GM20431 (cell line): Measurements from ENCODE around the gene HSD17B13.
"Not testable (repeated sequence)": the region's sequence is repeated elsewhere in the genome, so short reads cannot be mapped to it uniquely, and the experiment has no call there.

Experiments
- in situ Hi-C: fragments of 300-500 bp; cut with MseI, MboI; formaldehyde crosslinking; loops from one replicate; pipeline ENCODE4 v1.15.0; 2020; ENCODE audit warnings: low sequenced_read_pairs; ENCODE audit not compliant: unreplicated experiment

Gene HSD17B13, protein sequence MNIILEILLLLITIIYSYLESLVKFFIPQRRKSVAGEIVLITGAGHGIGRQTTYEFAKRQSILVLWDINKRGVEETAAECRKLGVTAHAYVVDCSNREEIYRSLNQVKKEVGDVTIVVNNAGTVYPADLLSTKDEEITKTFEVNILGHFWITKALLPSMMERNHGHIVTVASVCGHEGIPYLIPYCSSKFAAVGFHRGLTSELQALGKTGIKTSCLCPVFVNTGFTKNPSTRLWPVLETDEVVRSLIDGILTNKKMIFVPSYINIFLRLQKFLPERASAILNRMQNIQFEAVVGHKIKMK

GRCh38 chr4:87322754-87323153 lies at the start of gene HSD17B13:
Gene HSD17B13 (minus strand): TSS chr4:87322882. CDS start chr4:87322841, 41 bp downstream.
- in situ Hi-C loops: no loop called here

- in situ Hi-C loops: loop anchor here (25.0 kb wide), 1 partner anchor 92 kb away; no protein-coding TSS in a partner anchor
Measured at GRCh38 chr4:87370068-87370467, 47.4 kb upstream of the HSD17B13 start.

GRCh38 chr4:87366521-87367162 lies 44.0 kb upstream of the HSD17B13 start:
- in situ Hi-C loops: loop anchor here (25.0 kb wide), 1 partner anchor 96 kb away; no protein-coding TSS in a partner anchor

DNA sequence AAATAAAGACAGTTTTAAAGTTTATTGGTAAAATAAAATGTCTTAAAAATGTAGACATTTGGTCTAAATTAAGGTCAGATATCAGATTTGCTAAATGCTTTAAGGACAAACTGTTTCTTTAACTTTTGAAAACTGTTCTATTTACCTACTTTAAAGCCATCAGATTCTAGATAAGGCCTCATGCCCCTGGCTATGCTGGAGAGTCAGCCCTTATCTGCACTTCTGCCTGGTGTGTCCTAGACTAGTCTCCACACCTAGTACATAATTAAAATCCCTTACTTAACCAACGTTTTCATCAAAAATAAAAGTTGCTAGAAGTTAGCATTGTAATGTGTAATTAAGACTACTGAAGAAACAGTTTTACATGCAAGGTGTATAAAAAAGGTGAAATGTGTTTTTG lies 42.7 kb upstream of the HSD17B13 start:
- in situ Hi-C loops: loop anchor here (25.0 kb wide), 1 partner anchor 97 kb away; no protein-coding TSS in a partner anchor

- in situ Hi-C loops: loop anchor here (25.0 kb wide), 1 partner anchor 99 kb away; no protein-coding TSS in a partner anchor
Measured at GRCh38 chr4:87363552-87363951, 40.9 kb upstream of the HSD17B13 start.

- in situ Hi-C loops: loop anchor here (25.0 kb wide), 1 partner anchor 102 kb away; no protein-coding TSS in a partner anchor
Measured at GRCh38 chr4:87360338-87360935, 37.8 kb upstream of the HSD17B13 start.

GRCh38 chr4:87359258-87359657 lies 36.6 kb upstream of the HSD17B13 start:
- in situ Hi-C loops: loop anchor here (25.0 kb wide), 1 partner anchor 103 kb away; no protein-coding TSS in a partner anchor

GRCh38 chr4:87356832-87357526 lies 34.3 kb upstream of the HSD17B13 start:
- in situ Hi-C loops: loop anchor here (25.0 kb wide), 1 partner anchor 105 kb away; no protein-coding TSS in a partner anchor

- in situ Hi-C loops: loop anchor here (25.0 kb wide), 1 partner anchor 108 kb away; no protein-coding TSS in a partner anchor
Measured at GRCh38 chr4:87354168-87355102, 31.8 kb upstream of the HSD17B13 start.

DNA sequence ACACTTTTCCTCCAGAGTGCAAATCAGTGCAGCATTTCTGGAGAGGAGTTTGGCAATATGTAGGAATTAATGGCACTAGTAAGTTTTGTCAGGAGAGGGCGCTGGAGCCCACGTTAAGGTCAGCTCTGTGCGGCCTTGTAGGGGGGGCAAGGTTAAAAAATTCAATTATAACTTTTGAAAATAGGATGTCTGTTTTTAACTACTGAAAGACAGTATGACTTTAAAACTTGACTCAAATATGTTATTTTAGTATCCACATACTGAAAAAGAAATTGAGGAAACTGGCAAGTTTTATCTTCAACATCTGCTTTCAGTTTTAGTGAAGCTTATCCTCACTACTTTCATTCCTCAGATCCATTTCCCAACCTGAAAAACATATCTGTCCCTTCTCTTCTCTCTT lies 30.9 kb upstream of the HSD17B13 start:
- in situ Hi-C loops: loop anchor here (25.0 kb wide), 1 partner anchor 109 kb away; no protein-coding TSS in a partner anchor

GRCh38 chr4:87345139-87345538 lies 22.5 kb upstream of the HSD17B13 start:
- in situ Hi-C loops: no loop called here

- in situ Hi-C loops: no loop called here
Measured at GRCh38 chr4:87342872-87343271, 20.2 kb upstream of the HSD17B13 start.

DNA sequence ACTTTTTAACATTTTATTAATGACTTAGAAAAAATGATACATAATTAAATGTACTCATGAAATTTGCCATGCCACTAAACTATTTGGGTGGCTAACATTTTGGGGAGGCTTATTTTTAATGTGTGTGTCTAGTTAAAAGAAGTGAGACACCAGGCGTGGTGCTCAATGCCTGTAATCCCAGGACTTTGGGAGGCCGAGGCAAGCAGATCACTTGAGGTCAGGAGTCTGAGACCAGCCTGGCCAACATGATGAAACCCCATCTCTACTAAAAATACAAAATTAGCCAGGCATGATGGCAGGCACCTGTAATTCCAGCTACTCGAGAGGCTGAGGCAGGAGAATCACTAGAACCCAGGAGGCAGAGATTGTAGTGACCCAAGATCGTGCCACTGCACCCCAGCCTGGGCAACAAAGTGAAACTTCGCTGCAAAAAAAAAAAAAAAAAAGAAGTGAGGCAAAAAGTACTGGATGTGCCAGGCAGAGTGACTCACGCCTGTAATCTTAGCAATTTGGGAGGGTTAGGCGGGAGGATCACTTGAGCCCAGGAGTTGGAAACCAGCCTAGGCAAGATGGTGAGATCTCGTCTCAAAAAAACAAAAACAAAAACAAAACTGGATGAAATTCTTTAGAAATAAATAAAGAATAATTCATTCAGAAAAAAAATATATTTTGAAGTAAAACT lies 19.4 kb upstream of the HSD17B13 start:
- in situ Hi-C loops: not testable (repeated sequence)

GRCh38 chr4:87339440-87339839 lies 16.8 kb upstream of the HSD17B13 start:
- in situ Hi-C loops: no loop called here

- in situ Hi-C loops: no loop called here
Measured at GRCh38 chr4:87337361-87337760, 14.7 kb upstream of the HSD17B13 start.

DNA sequence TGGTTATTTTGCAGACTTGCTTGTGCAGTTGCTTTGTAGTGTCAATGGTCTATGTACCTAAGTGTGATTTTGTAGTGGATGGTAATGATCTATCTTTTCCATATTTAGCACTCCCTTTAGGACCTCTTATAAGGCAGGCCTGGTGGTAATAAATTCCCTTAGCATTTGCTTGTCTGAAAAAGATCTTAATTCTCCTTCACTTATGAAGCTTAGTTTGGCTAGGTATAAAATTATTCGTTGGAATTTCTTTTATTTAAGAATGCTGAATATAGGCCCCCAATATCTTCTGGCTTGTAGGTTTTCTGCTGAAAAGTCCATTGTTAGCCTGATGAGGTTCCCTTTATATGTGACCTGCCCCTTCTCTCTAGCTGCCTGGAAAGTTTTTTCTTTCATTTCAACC lies 10.6 kb upstream of the HSD17B13 start:
- in situ Hi-C loops: no loop called here

DNA sequence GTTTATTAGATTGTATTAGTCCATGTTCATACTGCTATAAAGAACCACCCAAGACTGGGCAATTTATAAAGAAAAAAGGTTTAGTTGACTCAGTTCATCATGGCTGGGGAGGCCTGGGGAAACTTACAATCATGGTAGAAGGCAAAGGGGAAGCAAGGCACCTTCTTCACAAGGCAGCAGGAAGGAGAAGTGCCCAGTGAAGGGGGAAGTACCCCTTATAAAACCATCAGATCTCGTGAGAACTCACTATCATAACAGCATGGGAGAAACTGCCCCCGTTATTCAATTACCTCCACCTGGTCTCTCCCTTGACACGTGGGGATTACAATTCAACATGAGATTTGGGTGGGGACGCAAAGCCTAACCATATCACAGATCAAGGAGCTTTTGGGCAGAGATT lies 8.1 kb upstream of the HSD17B13 start:
- in situ Hi-C loops: no loop called here

DNA sequence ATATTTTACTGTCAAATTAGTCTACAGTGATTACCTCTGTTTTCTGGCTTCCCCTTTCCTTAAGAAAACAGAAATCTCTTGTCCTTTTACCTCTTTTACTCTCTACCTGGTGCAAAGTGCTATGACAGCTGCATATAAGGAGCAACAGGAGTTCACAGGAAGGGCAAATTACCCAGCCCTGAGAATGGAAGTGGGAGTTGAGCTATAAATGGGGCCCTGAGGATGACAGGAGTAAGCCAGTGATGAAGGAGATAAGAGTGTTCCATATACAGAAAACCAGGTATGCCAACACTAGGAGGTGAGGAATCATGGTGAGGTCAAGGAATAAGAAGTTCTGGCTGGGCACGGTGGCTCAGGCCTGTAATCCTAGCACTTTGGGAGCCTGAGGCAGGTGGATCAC lies 4.5 kb upstream of the HSD17B13 start:
- in situ Hi-C loops: no loop called here
